Left lobe of liver (tissue), 2 donors: ENCODE data around the gene SLC6A12. TPM values are rescaled to one million over a fixed set of nuclear protein-coding genes. Genes with fewer than 3 reads are reported as not detected.
"Not testable (repeated sequence)": the region's sequence is repeated elsewhere in the genome, so short reads cannot be mapped to it uniquely, and the experiment has no call there.

Experiments used
- ATAC-seq: fragments of 200-7000 bp; cut with Tn5 transposase; one replicate; pipeline ENCODE4 v1.9.1; 2020; ENCODE audit warnings: mild to moderate bottlenecking, moderate library complexity
- DNase-seq: peaks from one replicate; pipeline ENCODE4 v3.0.0-alpha.2; 2020; ENCODE audit warnings: low spot score
- total RNA-seq: library from RNA; stranded (reverse); gene quantifications from one replicate; pipeline ENCODE4 v1.2.1, GENCODE V29; 2021
- donor health status: DM: no; HTN: no; CAD: no; lungs with moderate emphysema.
- donor health status: DM: no; HTN: yes; CAD: no.

SLC6A12 gene
- total RNA-seq, 1 donor from 2014 or later, result 72.6 TPM

DNA sequence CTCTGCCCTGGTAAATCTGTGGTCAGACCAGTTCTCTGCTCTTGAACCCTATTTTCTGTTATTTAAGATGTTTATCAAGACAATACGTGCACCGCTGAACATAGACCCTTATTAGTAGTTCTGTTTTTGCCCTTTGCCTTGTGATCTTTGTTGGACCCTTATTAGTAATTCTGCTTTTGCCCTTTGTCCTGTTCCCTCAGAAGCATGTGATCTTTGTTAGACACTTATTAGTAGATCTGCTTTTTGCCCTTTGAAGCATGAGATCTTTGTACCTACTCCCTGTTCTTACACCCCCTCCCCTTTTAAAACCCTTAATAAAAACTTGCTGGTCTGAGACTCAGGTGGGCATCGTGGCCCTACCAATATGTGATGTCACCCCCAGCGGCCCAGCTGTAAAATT, 22.0 kb upstream of the SLC6A12 start:
- not testable (repeated sequence) for ATAC-seq, DNase-seq

DNA sequence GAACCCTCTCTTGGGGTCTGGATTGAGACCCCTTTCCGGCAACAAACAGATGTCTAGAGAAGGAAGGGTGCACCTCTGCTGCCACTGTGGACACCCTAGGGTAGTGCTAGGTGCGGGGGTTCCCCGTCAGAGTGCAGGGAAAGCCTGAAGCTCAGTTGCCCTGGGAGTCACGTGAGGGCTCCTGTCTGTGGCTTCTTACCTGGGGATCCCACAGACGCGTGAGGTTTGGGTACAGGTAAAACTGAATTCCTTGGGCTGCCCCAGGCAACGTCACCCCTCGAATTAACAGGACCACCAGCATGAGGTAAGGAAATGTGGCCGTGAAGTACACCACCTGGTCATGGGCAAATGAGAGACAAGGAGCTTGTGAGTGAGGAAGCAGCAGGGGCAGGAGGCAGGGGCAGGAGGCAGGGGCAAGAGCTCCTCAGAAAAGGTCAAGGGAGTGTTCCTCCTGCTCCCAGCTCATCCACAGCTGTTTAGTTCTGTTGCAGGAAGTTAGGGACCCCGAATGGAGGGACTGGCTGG, 21.0 kb upstream of the SLC6A12 start:
- DNase-seq (peak; percentile 44), ATAC-seq (no peak)

DNA sequence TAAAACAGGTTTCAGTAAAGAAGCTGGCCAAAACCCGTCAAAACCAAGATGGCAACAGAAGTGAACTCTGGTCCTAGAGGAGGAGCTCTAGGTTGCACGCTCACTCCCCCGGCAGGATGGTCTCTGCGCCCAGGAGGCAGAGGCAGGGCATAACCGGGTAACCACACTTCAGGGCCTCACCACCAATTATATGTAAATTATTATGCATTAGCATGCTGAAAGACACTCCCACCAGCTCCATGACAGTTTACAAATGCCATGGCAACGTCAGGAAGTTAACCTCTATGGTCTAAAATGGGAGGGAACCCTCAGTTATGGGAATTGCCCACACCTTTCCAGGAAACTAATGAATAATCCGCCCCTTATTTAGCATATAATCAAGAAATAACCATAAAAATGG, 20.1 kb upstream of the SLC6A12 start:
- no peak for ATAC-seq

DNA sequence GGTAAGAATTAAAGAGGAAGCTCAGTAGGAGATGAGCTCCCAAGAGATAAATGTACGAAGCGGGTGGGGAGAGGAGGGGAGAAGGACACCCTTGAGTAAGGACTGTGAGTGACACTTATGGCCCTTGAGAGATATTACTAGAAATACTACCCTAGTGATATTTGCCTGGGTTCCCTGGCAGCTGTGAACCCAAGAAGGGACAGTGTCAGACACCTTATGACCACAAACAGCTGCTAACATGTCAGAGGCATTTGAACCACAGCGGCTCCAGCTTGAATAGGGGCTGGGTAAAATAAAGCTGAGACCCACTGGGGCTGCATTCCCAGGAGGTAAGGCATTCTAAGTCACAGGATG, 19.6 kb upstream of the SLC6A12 start:
- no peak for ATAC-seq

More for the DNA sequence above, 20.1 kb upstream of the SLC6A12 start:
- peak; percentile 40 for DNase-seq

GRCh38 chr12:232731-233614, 19.0 kb upstream of the SLC6A12 start:
- ATAC-seq (peak; percentile 16), DNase-seq (peak; percentile 52)

More for the DNA sequence above, 19.6 kb upstream of the SLC6A12 start:
- DNase-seq, result peak; percentile 24

GRCh38 chr12:230925-231671, 17.1 kb upstream of the SLC6A12 start:
- ATAC-seq (no peak), DNase-seq (peak; percentile 42)

GRCh38 chr12:229441-230191, 15.7 kb upstream of the SLC6A12 start:
- no peak for ATAC-seq
- DNase-seq, result peak; percentile 41

- DNase-seq (peak; percentile 24), ATAC-seq (no peak)
Measured at GRCh38 chr12:228846-229200, 14.9 kb upstream of the SLC6A12 start.

- peak; percentile 29 for DNase-seq
Measured at GRCh38 chr12:227923-228845, 14.2 kb upstream of the SLC6A12 start.

DNA sequence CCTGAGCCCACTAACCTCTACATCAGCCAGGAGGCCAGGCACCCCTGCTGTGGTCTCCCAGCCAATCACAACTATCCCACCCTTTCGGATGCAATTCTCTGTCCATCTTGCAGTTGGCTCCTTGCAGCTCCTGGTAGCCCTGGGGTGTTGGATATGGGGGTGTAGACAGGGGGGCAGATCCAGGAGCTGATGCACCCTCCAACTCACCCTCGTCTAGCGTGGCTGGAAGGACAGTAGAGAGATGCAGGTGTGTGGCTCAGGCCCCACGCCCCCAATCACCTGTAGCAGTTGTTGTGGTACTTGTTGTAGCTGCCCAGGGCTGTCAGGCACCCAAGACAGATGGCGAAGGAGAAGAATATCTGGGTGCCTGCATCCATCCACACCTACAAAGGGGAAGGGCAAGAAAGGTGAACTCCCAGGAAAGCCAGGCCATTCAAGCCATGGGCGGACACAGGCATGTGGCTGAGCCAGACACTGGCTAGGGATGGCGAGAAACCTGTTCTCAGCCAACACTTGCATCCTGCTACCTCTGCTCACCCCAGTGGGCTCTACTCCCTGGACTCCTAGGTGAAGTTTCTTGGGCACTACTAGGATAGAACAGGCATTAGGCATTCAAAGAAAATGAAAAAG, 13.4 kb upstream of the SLC6A12 start:
- ATAC-seq (no peak), DNase-seq (peak; percentile 37)

More at GRCh38 chr12:227923-228845, 14.2 kb upstream of the SLC6A12 start:
- ATAC-seq, result no peak

- DNase-seq (peak; percentile 37), ATAC-seq (no peak)
Measured at GRCh38 chr12:226401-226800, 12.4 kb upstream of the SLC6A12 start.

- ATAC-seq (no peak), DNase-seq (peak; percentile 42)
Measured at GRCh38 chr12:225012-225411, 11.1 kb upstream of the SLC6A12 start.

GRCh38 chr12:224330-224729, 10.4 kb upstream of the SLC6A12 start:
- DNase-seq (no peak), ATAC-seq (no peak)

DNA sequence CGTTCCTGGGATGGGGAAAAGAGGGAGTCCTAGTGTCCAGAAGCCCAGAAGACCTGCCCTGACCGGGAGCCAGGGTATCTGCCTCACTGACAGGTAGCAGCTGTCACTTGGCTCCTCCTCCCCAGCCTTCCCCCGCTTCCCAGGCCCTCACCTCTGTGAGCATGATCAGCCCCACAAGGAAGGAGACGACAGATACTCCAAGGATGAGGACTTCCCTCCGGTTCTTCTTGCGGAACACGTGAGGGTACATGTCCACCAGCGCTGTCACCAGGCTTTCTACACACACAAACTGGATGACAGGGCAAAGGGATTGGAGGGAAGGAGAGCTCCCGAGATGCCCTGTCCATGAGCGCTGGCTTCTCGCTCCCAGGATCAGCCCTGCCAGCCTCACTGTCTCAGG, 9.9 kb upstream of the SLC6A12 start:
- ATAC-seq (no peak), DNase-seq (no peak)

- ATAC-seq, result no peak
- no peak for DNase-seq
Measured at GRCh38 chr12:221736-222135, 7.8 kb upstream of the SLC6A12 start.

- ATAC-seq, result no peak
- DNase-seq, result no peak
Measured at GRCh38 chr12:220946-221550, 7.1 kb upstream of the SLC6A12 start.

DNA sequence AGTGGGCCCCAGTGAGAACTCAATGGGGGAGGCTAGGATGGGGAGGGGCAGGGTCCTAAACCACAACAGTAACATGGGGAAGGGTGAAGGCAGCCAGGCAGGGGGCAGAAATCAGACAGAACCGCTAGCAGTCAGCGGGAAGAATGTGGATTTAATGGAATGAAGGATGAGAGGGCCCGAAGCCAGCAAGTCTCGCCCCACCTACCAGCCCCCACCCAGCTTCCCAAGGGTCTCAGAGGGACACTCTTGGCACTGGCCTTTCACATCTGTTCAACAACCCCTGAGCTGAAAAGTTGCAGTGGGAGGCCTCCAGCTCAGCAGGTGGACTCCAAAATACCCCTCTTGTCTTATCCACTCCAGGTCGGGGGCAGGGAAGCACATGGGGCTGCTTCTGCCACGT, 6.5 kb upstream of the SLC6A12 start:
- no peak for DNase-seq
- no peak for ATAC-seq

DNA sequence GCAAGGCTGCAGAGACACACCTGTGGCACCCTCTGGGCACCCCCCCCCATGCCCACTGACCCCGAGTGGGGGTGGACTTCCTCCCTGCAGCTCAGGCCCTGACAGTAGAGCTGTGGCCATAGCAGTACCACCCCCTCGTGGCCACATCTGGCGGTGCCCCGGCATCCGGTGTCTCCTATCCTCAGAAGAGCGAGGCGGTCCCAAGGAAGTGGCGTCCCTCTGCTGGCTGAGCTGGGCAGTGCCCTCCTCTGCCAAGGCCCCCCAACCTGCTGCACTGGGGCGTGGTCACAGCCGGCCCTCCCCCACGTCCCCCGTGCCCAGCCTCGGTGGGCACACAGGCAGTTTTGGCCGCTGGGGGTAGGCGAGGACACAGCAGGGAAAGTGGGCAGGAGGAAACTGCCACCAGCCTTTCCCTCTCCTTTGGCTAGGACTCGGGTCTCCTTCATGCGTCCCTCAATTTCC, 6.0 kb upstream of the SLC6A12 start:
- DNase-seq (peak; percentile 66), ATAC-seq (peak; percentile 75)
